Lung microvascular endothelial cell (primary cell): Measurements from ENCODE around the gene ABCC8. TPM values are rescaled to one million over a fixed set of nuclear protein-coding genes. Genes with fewer than 3 reads are reported as not detected.

Experiments
- DNase-seq, 2 donors: peaks; one replicate each; pipeline versions ENCODE4 v3.0.0 to v3.0.0-alpha.2; 2010; ENCODE audit warnings: low read depth in 2 of 2
- total RNA-seq: library from RNA; depleted of rRNA; stranded (reverse); fragments of >200 nt; gene quantifications from 2 replicates; pipeline ENCODE4 v1.2.1, GENCODE V29; 2014

ABCC8 gene
- total RNA-seq, 1 donor from 2014 or later: not detected

DNA sequence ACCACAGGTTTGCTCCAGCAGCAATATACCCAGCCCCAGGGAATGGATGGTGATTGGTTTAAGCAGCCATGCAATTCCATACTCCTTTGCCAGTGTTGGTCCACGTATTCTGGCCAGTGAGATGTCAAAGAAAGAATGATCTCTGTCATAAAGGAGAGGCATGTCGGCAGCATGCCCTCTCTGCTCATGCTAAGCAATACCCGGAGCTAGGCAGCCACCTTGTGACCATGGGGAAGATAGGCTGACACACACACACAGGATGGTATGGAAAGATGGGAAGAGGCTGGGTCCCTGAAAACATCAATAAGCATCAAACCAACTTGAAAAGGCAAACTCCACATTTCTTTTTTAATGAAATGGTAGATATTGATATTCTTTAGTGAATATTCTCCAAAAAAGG is 5.1 kb downstream of the ABCC8 start:
- DNase-seq: no peak

DNA sequence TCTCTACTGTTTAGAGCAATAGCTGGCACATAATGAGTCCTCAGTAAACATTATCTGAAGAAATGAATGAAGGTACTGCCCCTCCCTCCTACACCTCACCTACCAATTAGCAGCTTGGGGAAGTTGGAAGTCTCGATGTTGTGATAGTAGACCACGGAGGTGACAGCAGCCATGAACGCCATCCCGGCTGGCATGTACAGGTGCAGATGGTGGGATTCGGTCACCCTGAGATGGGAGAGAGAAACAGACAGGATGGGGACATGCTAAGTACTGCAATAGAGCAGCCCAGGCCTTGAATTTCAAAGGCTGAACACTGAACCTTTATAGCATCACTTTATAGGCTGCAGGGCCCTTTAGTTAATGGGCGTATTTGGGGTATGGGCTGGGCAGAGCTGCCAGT is 6.6 kb downstream of the ABCC8 start:
- DNase-seq: no peak

DNA sequence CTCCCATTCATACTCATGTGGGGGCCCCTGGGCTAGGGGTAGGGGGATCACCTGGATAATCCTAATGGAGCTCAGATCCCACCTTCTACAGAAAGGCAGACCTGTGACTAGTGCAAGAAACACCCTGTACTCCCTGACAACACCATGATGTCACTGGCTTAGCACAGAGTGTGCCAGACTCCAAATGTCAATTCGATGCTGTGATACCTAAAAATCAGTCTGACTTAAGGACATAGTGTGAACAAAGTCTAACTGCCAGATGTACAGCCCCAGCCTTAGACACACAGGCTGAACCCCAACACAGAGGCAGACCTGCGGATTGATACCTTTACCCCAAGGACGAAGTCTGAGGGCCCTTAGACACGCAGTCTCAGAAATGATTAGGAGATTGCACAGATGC is 8.5 kb downstream of the ABCC8 start:
- DNase-seq: no peak

DNA sequence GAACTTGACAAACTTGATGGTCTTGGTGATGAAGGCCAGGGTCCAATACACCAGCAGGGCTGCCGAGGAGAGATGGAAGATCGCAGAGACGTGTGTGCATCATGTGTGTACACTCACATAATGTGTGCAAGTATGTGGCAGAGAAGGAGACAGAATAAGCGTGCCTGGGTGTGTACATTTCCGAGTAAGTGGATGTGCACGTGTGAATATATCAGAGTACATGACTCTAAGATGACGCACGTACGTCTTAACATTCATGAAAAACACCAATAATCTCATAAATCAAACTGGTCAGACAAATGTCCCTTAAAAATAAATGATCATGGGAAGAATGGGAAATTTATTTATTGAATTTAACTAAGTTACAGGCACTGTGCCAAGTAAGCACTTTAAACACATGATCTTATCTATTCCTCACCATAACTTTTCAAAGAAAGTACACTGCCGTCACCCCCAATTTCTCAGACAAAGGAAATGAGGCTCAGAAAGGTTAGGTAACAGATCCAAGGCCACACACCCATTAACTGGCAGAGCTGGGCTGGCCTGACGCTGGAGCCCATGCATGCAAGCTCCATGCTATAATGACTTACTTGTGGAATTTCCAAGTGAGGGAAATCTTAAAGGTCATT is 13.0 kb downstream of the ABCC8 start:
- peak in 1 of 2 donors; percentile 19 for DNase-seq

DNA sequence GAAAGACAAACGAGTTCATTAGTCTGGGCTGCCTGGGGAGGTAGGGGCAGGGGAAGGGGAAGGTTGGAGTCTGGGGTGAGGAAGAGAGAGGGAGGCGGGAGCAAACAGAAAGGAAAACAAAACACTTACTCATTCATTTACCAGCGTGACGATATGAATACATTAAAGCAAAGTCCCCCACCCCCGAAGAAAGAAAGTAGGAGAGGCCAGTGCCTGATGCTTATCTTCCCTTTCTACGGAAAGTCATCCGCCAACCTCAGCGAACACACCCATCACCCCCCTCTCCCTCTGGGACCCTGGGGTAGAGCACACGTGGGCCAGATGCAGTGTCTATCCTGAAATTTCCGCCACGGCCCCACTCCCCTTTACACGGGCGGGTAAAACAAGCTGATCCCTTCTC is 13.7 kb downstream of the ABCC8 start:
- no peak for DNase-seq

DNA sequence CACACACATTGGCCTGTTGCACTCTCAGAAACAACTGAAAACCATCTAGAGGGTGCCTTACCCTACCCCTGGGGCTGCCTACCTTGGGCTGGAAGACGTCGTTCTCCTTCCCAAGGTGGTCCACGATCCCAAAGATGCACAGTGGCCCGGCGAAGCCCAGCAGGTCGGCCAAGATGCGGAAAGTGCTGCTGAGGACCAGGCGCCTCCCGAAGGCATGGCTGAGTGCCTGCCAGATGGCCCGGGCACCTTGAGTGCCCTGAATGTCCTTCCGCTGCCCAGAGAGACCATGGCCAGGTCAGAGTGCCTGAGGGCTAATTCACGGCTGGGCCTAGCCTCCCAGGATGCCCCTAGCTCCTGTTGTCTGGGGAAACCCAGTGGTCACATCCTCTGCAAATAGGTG is 16.2 kb downstream of the ABCC8 start:
- no peak for DNase-seq

DNA sequence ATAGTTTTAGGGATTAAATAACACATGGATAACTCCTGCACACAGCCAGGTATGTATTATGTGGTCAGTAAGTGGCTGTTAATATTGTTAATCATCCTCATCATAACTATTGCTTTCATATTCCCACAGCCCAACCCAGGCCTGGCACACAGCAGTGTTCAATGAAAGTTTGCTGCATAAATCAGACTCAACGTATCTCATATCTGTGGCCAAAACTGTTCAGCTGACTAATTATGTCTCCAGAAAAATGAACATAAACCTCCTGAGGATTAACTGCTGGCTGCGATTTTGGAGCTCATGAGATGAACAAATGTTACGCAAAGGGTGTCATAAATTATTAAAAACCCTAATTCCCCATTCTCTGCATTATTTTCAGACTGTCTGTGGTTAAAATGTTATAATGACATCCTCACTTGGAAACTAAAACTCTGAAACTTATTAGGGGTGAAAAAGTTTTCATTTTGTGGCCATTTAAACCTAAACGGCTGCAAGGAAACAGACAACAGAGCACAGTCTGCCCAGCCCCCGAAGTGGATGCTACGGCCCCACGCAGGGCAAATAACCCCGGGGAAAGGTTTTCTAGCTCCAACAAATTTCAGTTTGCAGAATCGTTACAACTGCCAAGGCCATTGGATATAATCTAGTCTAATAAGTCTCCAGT is 17.3 kb downstream of the ABCC8 start:
- no peak for DNase-seq

DNA sequence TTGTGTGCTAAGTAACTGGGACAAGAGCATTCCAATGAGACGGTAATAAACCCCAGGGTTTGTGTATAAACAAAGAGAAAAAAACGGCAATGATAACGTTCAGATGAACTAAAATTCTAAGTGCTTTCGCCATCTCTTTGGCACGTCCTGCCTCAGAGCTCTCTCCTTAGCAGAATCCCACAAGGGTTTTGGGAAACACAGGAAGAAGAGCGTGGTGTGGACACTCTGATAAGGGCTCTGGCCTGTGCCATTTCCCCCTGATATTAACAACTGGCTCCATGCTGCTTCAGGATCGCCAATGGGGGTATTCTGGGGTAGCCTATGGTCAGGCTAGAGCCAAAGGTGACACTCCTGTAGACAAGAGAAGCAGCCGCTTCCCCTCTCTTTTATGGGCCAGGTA is 18.4 kb downstream of the ABCC8 start:
- no peak for DNase-seq

DNA sequence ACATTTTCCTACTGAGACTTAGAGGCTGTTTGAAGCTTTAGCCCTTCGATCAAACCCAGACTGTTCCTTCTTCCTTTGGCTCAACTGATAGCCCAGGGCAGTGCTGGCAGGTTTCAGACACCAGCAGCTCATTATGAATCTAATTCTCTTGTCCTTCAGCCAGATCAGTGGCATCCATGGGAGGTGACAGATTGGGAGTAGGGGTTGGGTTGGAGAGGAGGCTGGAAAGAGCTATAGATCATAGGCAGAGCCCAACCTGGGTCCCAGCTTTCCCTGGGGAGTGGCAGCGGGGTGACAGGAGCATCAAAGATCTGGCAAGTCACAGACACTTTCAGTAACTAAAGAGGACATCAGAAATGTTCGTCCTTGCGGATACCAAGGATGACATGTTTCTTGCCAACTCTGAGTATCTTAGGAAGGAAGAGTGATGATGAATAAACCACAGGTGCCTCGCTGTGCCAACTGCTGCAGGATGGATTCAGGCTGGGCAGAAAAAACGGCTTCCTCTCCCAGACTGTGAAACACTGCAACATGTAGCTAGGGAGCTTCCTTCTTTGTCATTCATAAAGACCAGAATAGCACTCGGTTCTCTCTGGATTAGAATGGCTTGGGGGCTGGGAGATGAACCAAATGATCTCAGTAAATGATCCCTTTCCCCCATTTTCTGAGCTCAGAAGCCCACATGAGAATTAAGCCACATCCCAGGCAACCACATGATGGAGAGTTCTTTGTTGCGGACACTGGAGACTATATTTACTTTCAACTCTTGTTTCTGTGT is 19.1 kb downstream of the ABCC8 start:
- no peak for DNase-seq

DNA sequence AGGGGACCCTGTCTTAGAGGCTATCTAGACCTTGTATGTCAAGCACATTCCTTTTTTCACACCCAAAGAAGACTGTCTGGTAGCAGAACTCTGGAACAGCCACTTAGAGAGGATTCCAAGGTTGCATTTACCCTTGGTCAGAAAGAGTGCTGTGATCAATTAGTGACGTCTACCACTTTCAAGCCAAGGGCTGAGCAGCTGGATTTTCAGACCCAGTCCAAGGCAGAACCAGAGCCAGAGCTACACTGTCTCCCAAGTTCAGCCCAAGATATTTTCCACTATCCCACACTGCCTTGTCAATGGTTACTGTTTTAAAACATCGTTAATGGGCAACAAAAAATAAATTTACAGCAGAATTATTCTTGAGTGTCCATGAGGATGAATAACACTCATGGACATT is 24.0 kb downstream of the ABCC8 start:
- no peak for DNase-seq

DNA sequence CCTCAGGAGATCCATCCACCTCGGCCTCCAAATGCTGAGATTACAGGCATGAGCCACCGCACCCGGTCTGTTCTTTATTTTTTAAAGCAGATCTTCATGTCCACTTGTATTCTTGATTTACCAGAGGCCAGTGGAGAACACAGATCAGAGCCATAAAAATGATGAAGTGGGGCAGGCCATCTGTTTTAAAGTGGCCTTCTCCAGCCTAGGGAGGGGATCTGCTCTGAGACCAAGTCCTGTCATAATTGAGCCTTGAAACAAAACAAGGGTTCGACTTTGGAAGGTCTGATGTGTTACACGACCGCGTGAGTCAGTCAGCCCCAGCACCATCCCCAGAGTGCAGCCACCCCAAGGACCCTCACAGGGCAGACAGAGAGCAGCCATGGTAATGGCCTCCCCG is 27.5 kb downstream of the ABCC8 start:
- no peak for DNase-seq

DNA sequence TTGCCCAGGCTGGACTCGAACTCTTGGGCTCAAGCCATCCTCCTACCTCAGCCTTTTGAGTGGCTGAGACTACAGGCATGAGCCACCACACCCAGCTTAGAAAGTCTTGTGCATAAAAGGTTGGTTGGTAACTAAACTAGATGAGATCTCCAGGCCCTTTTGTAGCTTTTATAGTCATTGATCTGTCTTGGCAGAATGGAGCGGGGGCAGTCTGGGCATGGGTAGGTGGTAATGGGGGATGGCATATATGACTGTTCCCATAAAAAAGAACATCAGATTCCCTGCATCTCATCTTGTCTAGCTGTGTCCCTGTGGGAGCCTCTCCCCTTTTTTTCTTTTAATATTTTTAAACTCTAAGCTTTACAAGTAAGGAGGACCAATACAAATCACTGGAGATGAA is 30.2 kb downstream of the ABCC8 start:
- no peak for DNase-seq

DNA sequence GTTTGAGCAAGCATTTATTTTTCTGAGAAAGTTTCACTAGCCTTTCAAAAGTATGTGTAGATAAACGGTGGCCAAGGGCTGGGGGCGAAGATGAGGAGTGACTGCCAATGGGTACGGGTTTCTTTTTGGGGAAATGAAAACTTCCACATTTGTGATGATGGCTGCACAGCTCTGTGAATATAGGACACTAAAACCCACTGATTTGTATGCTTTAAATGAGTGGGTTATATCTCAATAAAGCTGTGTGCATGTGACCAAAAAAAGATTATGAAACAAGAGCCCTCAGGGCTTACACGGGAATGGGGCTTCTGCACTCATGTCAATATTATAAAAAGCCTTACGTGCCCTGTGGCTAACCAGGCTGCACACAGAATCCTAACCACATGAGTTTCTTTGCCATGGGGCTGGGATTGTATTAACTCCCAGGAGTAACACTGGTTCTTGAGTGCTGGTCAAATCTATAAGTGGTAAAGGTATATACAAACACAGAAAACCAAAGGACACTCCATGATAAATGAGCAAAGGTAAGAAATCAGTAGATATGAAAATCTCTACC is 31.3 kb downstream of the ABCC8 start:
- DNase-seq: no peak

DNA sequence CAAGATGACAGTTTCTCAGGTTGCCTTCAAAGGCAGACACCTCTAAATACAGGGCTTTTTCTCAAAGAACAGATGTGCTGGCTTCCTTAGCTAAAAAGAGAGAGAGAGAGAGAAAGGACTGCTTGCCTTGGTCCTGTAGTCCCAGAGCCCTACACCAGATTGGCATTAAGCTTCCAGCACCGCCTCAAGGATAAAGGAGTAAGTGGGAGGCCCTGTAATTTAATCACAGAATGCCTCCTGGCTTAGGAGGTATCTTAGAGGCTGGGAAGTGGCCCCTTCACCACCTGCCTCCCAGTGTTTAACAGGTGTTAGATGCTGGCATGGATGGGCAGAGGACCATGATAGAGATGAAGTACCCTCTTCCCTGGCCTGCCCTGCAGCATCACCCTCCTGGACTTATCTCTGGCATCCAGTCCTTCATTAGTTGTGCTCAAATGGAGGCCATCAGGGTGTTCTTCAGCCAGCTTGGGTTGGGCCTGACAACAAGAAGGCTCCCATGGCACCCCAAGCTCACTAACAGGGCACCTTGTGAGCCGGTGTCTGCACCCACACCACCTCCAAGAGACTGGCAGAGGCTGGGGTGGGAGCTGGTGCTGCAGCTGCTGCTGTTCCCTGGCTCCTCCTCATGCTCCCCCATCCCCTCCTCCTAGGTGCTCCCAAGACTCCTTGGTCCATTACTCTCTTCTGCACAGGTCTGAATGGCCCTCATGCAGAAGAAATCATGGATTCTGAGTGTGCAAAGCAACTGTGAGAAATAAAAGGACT is 32.5 kb downstream of the ABCC8 start:
- DNase-seq: no peak

DNA sequence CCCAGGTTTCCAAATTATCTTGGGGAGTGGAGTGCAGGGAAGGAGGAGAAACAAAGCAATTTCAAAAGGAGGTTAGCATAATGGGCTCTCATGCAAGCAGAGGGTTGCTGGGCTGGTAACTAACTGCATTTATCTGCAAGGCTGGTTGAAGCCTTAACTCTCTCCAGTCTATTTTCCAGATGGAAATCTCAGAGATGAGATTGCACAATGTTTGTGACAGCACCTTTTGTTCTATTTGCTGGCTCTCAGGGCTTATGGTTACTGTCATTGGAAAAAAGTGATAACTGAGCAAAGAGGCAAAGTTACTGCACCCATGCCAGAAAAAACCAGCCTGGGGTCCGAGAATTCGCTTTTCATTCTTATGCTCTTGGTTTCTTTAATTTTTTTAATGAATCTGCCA is 33.2 kb downstream of the ABCC8 start:
- DNase-seq: no peak

DNA sequence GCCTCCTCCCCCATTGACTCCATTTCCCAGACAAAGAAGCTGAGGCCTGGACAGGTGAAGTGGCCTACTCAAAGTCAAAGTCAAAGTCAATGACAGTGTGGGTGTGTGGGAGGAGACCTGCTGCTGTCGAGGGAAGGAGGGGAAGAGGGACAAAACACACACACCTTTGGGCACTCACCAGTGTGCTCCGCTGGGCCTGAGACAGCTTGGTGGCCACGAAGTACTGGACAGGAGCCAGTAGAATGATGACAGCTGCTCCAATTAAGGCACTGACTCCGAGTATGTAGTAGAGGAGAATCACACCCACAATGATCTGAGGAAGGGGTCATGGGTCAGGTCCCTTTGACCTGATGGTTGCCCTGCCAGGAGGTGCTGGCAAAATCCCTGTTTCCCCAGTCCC is 33.6 kb downstream of the ABCC8 start:
- no peak for DNase-seq

DNA sequence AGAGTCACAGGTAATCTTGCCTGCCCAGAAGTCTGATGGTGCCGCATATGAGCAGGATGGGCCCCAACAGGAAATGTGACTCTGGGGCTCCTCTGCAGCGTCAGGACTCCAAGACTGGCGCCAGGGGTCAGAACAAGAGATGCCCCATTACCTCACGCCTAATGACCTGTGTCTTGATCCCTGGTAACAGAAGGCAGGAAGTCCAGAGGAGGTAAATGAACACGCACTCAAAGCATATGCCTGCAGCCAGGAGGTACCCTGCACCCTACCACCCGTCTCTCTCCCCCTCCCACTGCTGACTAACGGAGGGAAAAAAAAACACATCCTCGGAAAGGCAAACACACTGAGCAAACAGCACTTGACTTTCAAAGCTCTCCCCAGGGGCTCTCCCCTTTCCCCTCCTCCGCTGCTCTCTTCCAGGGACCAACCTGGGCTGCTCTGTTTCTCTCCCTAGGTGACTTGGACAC is 37.3 kb downstream of the ABCC8 start:
- DNase-seq: no peak

DNA sequence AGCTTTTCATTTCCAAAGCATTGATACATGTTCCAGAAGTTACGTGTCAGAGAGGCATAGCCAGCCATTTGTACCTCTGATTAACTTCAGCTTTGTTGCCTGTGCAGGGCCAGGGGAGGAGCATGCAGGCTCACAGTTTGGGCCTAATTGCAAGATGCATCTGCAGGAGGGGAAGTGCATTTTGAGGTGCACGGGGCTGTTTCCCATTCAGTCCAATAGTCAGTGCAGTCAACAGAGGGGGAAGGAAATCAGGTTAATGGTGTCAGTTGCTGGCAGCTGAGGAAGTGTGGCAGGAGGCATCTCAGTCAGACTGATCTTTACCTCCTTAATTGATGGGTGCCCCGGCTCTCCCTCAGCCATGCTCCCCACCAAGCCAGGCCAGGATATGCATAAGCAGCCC is 39.3 kb downstream of the ABCC8 start:
- no peak for DNase-seq

DNA sequence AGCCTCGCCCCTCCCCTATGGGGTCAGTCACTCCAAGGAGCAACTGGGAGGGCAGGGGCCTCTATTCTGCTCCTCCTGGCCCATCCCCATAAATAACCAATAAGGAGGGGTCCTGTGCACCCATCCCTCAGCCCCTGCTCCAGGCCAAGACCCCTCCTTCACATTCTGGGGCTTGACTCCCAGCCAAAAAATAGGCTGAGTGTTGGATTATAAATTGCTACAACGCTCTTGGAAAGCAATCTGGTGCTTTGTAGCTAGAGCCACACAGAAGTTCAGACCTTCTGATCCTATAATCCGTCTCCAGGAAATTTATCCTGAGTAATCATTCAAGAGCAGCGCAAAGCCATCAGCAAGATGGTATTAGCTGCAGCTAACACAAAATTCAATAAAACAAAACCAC is 42.5 kb downstream of the ABCC8 start:
- no peak for DNase-seq

DNA sequence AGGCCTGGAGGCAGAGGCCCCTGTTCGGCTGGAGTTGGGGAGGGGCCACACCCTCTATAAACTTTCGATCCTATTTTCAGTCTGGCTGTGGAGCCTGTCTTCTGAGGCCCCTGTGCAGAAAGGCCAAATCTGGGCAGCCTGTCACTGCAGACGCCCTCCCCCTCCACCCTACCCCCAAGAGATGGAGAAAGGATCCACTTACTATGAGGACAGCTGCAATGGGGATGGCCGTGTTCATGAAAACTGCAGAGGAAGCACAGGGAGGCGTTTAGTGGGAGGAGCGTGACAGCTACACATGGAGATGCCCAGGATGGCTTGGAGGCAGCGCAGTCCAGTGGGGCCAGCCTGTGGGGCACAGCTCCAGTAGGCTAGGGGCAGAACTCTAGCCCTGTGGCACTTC is 44.6 kb downstream of the ABCC8 start:
- no peak for DNase-seq

DNA sequence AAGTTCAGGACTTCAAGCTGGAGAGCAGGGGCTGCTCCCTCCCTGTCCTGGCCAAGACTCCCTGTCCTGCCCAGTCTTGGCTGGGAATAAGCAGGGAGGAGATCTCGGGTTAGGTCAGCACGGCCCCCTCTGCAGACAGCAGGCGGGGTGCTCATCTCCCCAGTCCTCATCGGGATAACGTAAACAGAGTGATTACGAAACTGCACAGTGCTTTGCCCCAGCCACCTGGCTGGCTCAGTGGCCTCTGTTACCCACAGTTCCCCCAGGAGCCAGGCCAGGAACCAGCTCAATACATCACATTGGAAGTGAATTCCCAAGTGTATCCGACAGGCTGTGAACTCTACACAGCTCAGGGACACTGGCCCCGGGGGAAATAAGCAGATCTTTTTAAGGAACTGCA is 45.5 kb downstream of the ABCC8 start:
- no peak for DNase-seq

DNA sequence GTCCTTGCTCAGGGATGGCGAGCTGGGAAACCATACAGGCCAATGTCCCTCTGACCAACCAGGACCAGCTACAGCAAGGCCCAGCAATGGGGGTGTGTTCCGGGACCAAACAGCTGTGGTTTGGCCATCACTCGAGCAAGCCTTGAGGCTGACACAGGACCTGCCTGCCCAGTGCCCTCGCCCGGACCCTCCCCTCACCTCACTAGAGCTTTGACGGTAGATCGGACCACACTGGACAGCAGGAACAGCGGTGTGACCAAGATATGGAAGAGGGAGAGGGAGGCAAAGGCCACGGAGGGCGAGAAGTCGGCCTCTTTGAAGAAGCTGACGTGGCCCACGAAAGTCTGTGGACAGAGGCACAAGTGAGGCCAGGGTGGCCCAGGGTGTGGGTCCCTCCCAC is 46.0 kb downstream of the ABCC8 start:
- DNase-seq: no peak
